ENCODE measurements around the gene C1orf94.

Gene C1orf94

GRCh38 chr1:34190692-34191091, 14.0 kb downstream of the C1orf94 start:
- TF ChIP-seq EP300 (IDR thresholded peaks at IDR 0.05; ENCODE audit: borderline replicate concordance), result no peak
- TF ChIP-seq USF1 (IDR thresholded peaks at IDR 0.05), result no peak
- no peak for TF ChIP-seq CREB1 (IDR thresholded peaks at IDR 0.05; ENCODE audit: low read depth)
- TF ChIP-seq CEBPB (IDR thresholded peaks at IDR 0.05), result no peak
- TF ChIP-seq TCF12 (IDR thresholded peaks at IDR 0.05; ENCODE audit: low read depth), result no peak
- no peak for TF ChIP-seq ZBTB7A (IDR thresholded peaks at IDR 0.05; ENCODE audit: low read depth)
- no peak for TF ChIP-seq TAF1 (IDR thresholded peaks at IDR 0.05; ENCODE audit: low read depth)
- no peak for TF ChIP-seq TEAD4 (IDR thresholded peaks at IDR 0.05)
- no peak for TF ChIP-seq MAX (IDR thresholded peaks at IDR 0.05)
- no peak for TF ChIP-seq FOXM1 (IDR thresholded peaks at IDR 0.05; ENCODE audit: borderline replicate concordance, low read depth)
- TF ChIP-seq EGR1 (IDR thresholded peaks at IDR 0.05), result no peak
- no peak for TF ChIP-seq REST (IDR thresholded peaks at IDR 0.05; ENCODE audit: low read depth)
- TF ChIP-seq NFIC (IDR thresholded peaks at IDR 0.05), result no peak
- TF ChIP-seq RAD21 (IDR thresholded peaks at IDR 0.05; ENCODE audit: low read depth), result no peak

GRCh38 chr1:34192621-34193020, 15.9 kb downstream of the C1orf94 start:
- no peak for TF ChIP-seq REST (IDR thresholded peaks at IDR 0.05; ENCODE audit: low read depth)
- TF ChIP-seq ZBTB7A (IDR thresholded peaks at IDR 0.05; ENCODE audit: low read depth), result no peak
- no peak for TF ChIP-seq NFIC (IDR thresholded peaks at IDR 0.05)
- TF ChIP-seq USF1 (IDR thresholded peaks at IDR 0.05), result no peak
- TF ChIP-seq FOXM1 (IDR thresholded peaks at IDR 0.05; ENCODE audit: borderline replicate concordance, low read depth), result no peak
- no peak for TF ChIP-seq EGR1 (IDR thresholded peaks at IDR 0.05)
- no peak for TF ChIP-seq CEBPB (IDR thresholded peaks at IDR 0.05)
- TF ChIP-seq RAD21 (IDR thresholded peaks at IDR 0.05; ENCODE audit: low read depth), result no peak
- no peak for TF ChIP-seq TEAD4 (IDR thresholded peaks at IDR 0.05)

- TF ChIP-seq MAX (IDR thresholded peaks at IDR 0.05), result no peak
- TF ChIP-seq ZBTB7A (IDR thresholded peaks at IDR 0.05; ENCODE audit: low read depth), result no peak
- no peak for TF ChIP-seq YY1 (IDR thresholded peaks at IDR 0.05; ENCODE audit: low read depth)
- no peak for TF ChIP-seq NFIC (IDR thresholded peaks at IDR 0.05)
- TF ChIP-seq USF1 (IDR thresholded peaks at IDR 0.05), result no peak
- no peak for TF ChIP-seq EGR1 (IDR thresholded peaks at IDR 0.05)
- TF ChIP-seq CEBPB (IDR thresholded peaks at IDR 0.05), result no peak
- TF ChIP-seq REST (IDR thresholded peaks at IDR 0.05; ENCODE audit: low read depth), result no peak
- TF ChIP-seq TEAD4 (IDR thresholded peaks at IDR 0.05), result no peak
- TF ChIP-seq RAD21 (IDR thresholded peaks at IDR 0.05; ENCODE audit: low read depth), result no peak
Observed at GRCh38 chr1:34199927-34200326, 23.2 kb downstream of the C1orf94 start.

GRCh38 chr1:34212673-34213072, 36.0 kb downstream of the C1orf94 start:
- TF ChIP-seq REST (IDR thresholded peaks at IDR 0.05; ENCODE audit: low read depth) (no peak), RAD21 (IDR thresholded peaks at IDR 0.05; ENCODE audit: low read depth) (no peak), EGR1 (IDR thresholded peaks at IDR 0.05) (no peak), FOXM1 (IDR thresholded peaks at IDR 0.05; ENCODE audit: borderline replicate concordance, low read depth) (no peak), ZBTB7A (IDR thresholded peaks at IDR 0.05; ENCODE audit: low read depth) (no peak), TAF1 (IDR thresholded peaks at IDR 0.05; ENCODE audit: low read depth) (no peak), TEAD4 (IDR thresholded peaks at IDR 0.05) (no peak), USF1 (IDR thresholded peaks at IDR 0.05) (no peak), CREB1 (IDR thresholded peaks at IDR 0.05; ENCODE audit: low read depth) (no peak)
